SHP77 (cell line): ENCODE measurements around the gene L3MBTL3.
A peak's percentile ranks its signal among the peaks of the same experiment; 100 is the strongest.

ENCODE experiments used
- DNase-seq, 2 experiments: peaks; one replicate each; lab custom pipeline; 2025; lab: John Stamatoyannopoulos, UW

Gene L3MBTL3

GRCh38 chr6:130018292-130018743, at the start of gene L3MBTL3:
Gene L3MBTL3, plus strand, starts transcription at chr6:130018581. Its CDS starts 24,119 bp downstream, at chr6:130042700.
- DNase-seq: peak; percentile 23 to 61

GRCh38 chr6:129969064-129969463, 49.3 kb upstream of the L3MBTL3 start:
- no peak for DNase-seq

- DNase-seq: no peak
Observed at GRCh38 chr6:129976110-129976509, 42.3 kb upstream of the L3MBTL3 start.

GRCh38 chr6:129978148-129978916, 40.0 kb upstream of the L3MBTL3 start:
- DNase-seq: no peak

GRCh38 chr6:129980821-129981220, 37.6 kb upstream of the L3MBTL3 start:
- DNase-seq: no peak

- no peak for DNase-seq
Observed at GRCh38 chr6:129981598-129981997, 36.8 kb upstream of the L3MBTL3 start.

- DNase-seq: no peak
Observed at GRCh38 chr6:129989396-129989795, 29.0 kb upstream of the L3MBTL3 start.

- no peak for DNase-seq
Observed at GRCh38 chr6:129992881-129993280, 25.5 kb upstream of the L3MBTL3 start.

- no peak for DNase-seq
Observed at GRCh38 chr6:129994410-129994809, 24.0 kb upstream of the L3MBTL3 start.

- peak in 1 of 2 experiments; percentile 28 for DNase-seq
Observed at GRCh38 chr6:129996387-129996786, 22.0 kb upstream of the L3MBTL3 start.

- no peak for DNase-seq
Observed at GRCh38 chr6:130000526-130001421, 17.6 kb upstream of the L3MBTL3 start.

GRCh38 chr6:130008236-130008873, 10.0 kb upstream of the L3MBTL3 start:
- DNase-seq: no peak

- no peak for DNase-seq
Observed at GRCh38 chr6:130009146-130009545, 9.2 kb upstream of the L3MBTL3 start.

GRCh38 chr6:130010387-130010786, 8.0 kb upstream of the L3MBTL3 start:
- no peak for DNase-seq

GRCh38 chr6:130012728-130013127, 5.7 kb upstream of the L3MBTL3 start:
- DNase-seq: no peak

- no peak for DNase-seq
Observed at GRCh38 chr6:130018744-130019325, 454 bp downstream of the L3MBTL3 start.

GRCh38 chr6:130019326-130020072, 1.1 kb downstream of the L3MBTL3 start:
- DNase-seq: no peak

- no peak for DNase-seq
Observed at GRCh38 chr6:130020073-130020906, 1.9 kb downstream of the L3MBTL3 start.

- peak; percentile 58 to 59 for DNase-seq
Observed at GRCh38 chr6:130020907-130021629, 2.7 kb downstream of the L3MBTL3 start.

GRCh38 chr6:130026859-130027258, 8.5 kb downstream of the L3MBTL3 start:
- no peak for DNase-seq
